WI38 (cell line): ENCODE measurements around the gene SMPD3.

Experiments
- H3K4me3 ChIP-seq: 2 replicates; pipeline ENCODE4 v1.5.1; 2011; ENCODE audit warnings: low read depth, mild to moderate bottlenecking, control low read depth, low read length
- CTCF ChIP-seq: IDR thresholded peaks from 2 replicates; pipeline ENCODE4 v1.5.1; 2012; ENCODE audit warnings: low read depth, mild to moderate bottlenecking, control low read depth, low read length

The SMPD3 gene

DNA sequence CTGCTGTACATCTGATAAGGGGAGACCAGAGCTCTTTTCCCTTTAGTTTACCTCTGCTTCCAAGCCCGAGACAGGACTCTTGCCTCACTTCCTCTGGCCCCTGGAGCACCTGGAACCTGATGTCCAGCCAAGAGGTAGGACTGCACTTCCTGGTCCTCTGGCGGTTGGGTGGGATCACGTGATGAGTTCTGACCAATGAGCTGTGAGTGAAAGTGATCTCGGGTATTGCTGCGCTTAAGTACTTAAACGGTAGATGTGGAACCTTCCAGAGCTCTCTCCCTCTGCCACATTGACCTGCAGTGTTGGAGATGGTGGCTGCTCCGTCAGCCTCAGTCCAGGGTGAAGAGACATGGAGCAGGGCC lies 67.0 kb downstream of the SMPD3 start:
- TF ChIP-seq CTCF = no peak
- H3K4me3 ChIP-seq = no peak overlapping the region

- no peak overlapping the region for H3K4me3 ChIP-seq
- no peak for TF ChIP-seq CTCF
Measured at GRCh38 chr16:68380676-68381362, 67.5 kb downstream of the SMPD3 start.

DNA sequence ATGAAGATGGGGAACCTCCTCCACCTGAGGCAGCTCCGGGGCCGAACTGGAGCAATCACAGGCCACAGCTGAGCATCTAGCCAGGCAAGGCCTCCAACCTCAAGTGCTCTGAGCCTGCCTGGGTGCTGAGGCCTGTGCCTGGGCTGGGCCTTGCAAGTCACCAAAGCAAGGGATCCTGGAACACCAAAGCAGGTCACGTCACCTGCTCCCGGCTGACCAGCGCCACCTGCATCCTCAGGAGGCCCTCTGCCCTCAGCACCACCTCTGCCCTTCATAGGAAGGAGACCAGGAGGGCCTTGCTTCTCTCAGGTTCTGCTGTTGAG lies 68.0 kb downstream of the SMPD3 start:
- no peak for TF ChIP-seq CTCF
- H3K4me3 ChIP-seq = no peak overlapping the region

DNA sequence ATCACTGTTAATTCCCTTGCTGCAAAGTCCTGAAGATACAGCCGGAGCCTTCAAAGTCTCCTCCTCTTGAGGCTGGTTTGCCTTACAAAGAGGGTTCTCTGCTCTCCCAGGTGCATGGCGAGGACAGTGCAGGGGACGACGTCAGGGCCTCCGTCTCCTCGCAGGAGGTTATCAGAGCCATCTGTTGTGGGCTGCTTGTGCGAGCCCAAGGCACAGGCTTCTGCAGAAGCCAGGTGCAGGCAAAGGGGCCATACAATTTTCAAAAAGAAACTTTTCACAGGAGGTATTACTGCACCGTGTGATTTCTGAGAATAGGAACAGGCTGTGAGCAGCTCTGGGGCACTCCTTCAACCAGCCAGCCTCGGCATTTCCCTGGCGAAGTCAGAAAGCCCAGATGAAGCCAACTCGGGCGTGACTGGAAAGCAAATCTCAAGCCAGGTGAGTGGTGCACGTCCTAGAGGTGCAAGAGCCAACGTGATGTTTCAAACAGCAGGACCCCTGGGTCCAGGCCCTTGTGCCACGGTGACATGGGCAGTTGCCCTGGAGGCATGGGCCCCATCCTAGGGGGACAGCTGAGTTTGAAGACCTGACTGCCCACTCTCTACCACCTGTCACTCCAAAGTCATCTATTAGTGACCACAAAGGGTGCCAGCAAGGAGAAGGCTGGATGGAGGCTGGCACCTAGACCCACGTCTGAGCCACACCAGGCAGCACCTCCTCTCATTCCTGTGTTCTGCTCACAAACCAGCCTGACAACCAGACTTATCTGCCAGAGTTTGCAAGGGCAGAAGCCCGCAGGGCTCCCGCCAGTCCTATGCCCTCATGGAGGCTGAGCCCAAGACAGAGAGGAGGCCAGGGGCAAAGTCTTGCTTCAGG lies 68.6 kb downstream of the SMPD3 start:
- H3K4me3 ChIP-seq = no peak overlapping the region
- TF ChIP-seq CTCF = no peak

- no peak for TF ChIP-seq CTCF
- no peak overlapping the region for H3K4me3 ChIP-seq
Measured at GRCh38 chr16:68378436-68379415, 69.6 kb downstream of the SMPD3 start.

DNA sequence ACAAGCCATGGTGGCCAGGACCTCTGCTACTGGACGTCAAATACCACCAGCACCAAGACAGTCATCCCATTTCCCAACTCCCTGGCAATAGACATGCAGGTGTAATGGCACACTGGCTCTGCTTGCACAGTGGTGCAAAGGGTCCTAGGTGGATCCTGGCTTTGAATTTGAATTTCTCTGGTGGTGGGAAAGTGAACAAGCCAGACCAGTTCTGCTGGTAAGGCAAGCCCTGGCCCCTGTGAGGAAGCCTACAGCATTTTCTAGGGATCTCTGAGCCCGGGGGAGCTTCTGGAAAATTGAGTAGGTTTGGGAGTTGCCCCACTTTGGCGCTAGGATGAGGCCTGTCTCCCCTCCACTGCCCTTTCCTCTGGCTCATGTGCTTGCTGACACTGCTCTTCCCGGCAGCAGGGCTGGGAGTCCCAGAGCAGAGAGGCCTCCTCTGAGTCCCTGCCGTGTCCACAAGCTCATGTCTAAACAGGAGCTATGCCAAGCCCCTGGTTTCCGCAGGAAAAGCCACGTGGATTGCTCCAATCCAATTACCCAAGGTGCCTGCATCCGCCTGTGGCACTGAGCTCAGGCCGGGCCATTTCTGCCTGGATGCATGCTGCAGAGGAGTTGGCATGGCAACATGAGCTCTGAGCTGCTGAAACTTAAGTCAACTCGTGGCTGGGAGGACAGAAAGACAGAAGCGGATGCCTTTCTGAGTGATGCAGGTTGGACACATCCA lies 70.5 kb downstream of the SMPD3 start:
- no peak overlapping the region for H3K4me3 ChIP-seq
- no peak for TF ChIP-seq CTCF
